GM23338 (cell line): Measurements from ENCODE around the gene NKAIN2. TPM values are rescaled to one million over a fixed set of nuclear protein-coding genes. Genes with fewer than 3 reads are reported as not detected.
A peak's percentile ranks its signal among the peaks of the same experiment; 100 is the strongest.

Experiments used
- ATAC-seq: fragments of 200-7000 bp; cut with Tn5 transposase; 3 replicates; pipeline ENCODE4 v1.9.1; 2020
- DNase-seq: peaks from one replicate; pipeline ENCODE4 v3.0.0-alpha.2; 2015; ENCODE audit warnings: low spot score
- H2AFZ ChIP-seq: fragments of 200-600 bp; sonication (generic); 2 replicates; pipeline ENCODE4 v1.8.0; 2016; ENCODE audit warnings: antibody characterized with exemption, mild to moderate bottlenecking, moderate library complexity
- H3F3A ChIP-seq: fragments of 200-600 bp; sonication (generic); replicated peaks from 2 replicates; pipeline ENCODE4 v1.8.0; 2017; ENCODE audit warnings: antibody characterized with exemption, mixed run types, low read depth
- H3K27ac ChIP-seq: fragments of 200-600 bp; sonication (generic); 2 replicates; pipeline ENCODE4 v1.6.1; 2016; ENCODE audit warnings: low read depth
- H3K27me3 ChIP-seq: fragments of 200-600 bp; sonication (generic); 2 replicates; pipeline ENCODE4 v1.8.0; 2016; ENCODE audit warnings: mild to moderate bottlenecking, mixed run types, moderate library complexity; ENCODE audit not compliant: insufficient read depth
- H3K36me3 ChIP-seq: fragments of 200-600 bp; sonication (generic); 2 replicates; pipeline ENCODE4 v1.8.0; 2016; ENCODE audit warnings: mild to moderate bottlenecking; ENCODE audit not compliant: insufficient read depth
- H3K4me1 ChIP-seq: fragments of 200-600 bp; sonication (generic); 2 replicates; pipeline ENCODE4 v1.8.0; 2016; ENCODE audit warnings: mild to moderate bottlenecking, moderate library complexity; ENCODE audit not compliant: insufficient read depth
- H3K4me2 ChIP-seq: fragments of 200-600 bp; sonication (generic); 2 replicates; pipeline ENCODE4 v1.7.1; 2017; ENCODE audit warnings: mixed run types
- H3K4me3 ChIP-seq: fragments of 200-600 bp; sonication (generic); 2 replicates; pipeline ENCODE4 v1.6.1; 2016; ENCODE audit warnings: mixed run types
- H3K79me2 ChIP-seq: fragments of 200-600 bp; sonication (generic); replicated peaks from 2 replicates; pipeline ENCODE4 v1.8.0; 2017; ENCODE audit warnings: mild to moderate bottlenecking; ENCODE audit not compliant: insufficient read depth
- H3K9me2 ChIP-seq: fragments of 200-600 bp; sonication (generic); 2 replicates; pipeline ENCODE4 v1.8.0; 2017; ENCODE audit not compliant: insufficient read depth
- H4K20me1 ChIP-seq: fragments of 200-600 bp; sonication (generic); replicated peaks from 2 replicates; pipeline ENCODE4 v1.8.0; 2017; ENCODE audit warnings: mild to moderate bottlenecking; ENCODE audit not compliant: insufficient read depth
- H3K27ac Mint-ChIP-seq: 2 replicates; pipeline ENCODE4 v1.8.0; 2020; ENCODE audit warnings: inconsistent platforms, mild to moderate bottlenecking, moderate library complexity, mixed read lengths
- H3K27me3 Mint-ChIP-seq: 3 replicates; pipeline ENCODE4 v1.8.0; 2022; ENCODE audit warnings: low read depth, mild to moderate bottlenecking, moderate library complexity, mixed read lengths, inconsistent platforms; ENCODE audit not compliant: insufficient read depth, poor library complexity
- H3K36me3 Mint-ChIP-seq: 3 replicates; pipeline ENCODE4 v1.8.0; 2021; ENCODE audit warnings: low read depth, mild to moderate bottlenecking, inconsistent platforms, moderate library complexity, mixed read lengths
- H3K4me1 Mint-ChIP-seq: 3 replicates; pipeline ENCODE4 v1.8.0; 2020; ENCODE audit warnings: mild to moderate bottlenecking, inconsistent platforms, mixed read lengths
- H3K4me3 Mint-ChIP-seq: 3 replicates; pipeline ENCODE4 v1.8.0; 2021; ENCODE audit warnings: moderate library complexity, mild to moderate bottlenecking, inconsistent platforms, mixed read lengths
- H3K9me3 Mint-ChIP-seq: 3 replicates; pipeline ENCODE4 v1.8.0; 2020; ENCODE audit warnings: moderate library complexity, mild to moderate bottlenecking, inconsistent platforms, mixed read lengths
- CREB1 ChIP-seq: fragments of 250-450 bp; sonication (Bioruptor Pico); IDR thresholded peaks from 2 replicates; pipeline ENCODE4 v1.5.0; 2020; ENCODE audit warnings: low read depth, mild to moderate bottlenecking, moderate library complexity
- CTCF ChIP-seq, 2 experiments: fragments of 200-600 bp in 1 of 2; sonication (generic) in 1 of 2; conservative IDR thresholded peaks; 2 replicates each; pipeline versions ENCODE4 v1.5.1 to v1.6.1; 2016 to 2017; ENCODE audit warnings: antibody characterized with exemption in 2 of 2, low read depth in 2 of 2, mild to moderate bottlenecking in 2 of 2, moderate library complexity in 1 of 2
- ETS1 ChIP-seq: IDR thresholded peaks from 2 replicates; pipeline ENCODE4 v1.6.1; 2016; ENCODE audit warnings: antibody characterized with exemption
- EZH2 ChIP-seq: fragments of 200-600 bp; sonication (generic); IDR thresholded peaks from one replicate; pipeline ENCODE4 v1.8.0; 2017; ENCODE audit warnings: antibody characterized with exemption, mild to moderate bottlenecking, low read depth; ENCODE audit not compliant: unreplicated experiment
- EZH2phosphoT487 ChIP-seq: fragments of 200-600 bp; sonication (generic); IDR thresholded peaks from one replicate; pipeline ENCODE4 v1.8.1; 2018; ENCODE audit warnings: antibody characterized with exemption; ENCODE audit not compliant: unreplicated experiment
- JUNB ChIP-seq: IDR thresholded peaks from one replicate; pipeline ENCODE4 v1.6.1; 2016; ENCODE audit warnings: antibody characterized with exemption; ENCODE audit not compliant: unreplicated experiment
- REST ChIP-seq: IDR thresholded peaks from one replicate; pipeline ENCODE4 v1.6.1; 2018; ENCODE audit warnings: antibody characterized with exemption; ENCODE audit not compliant: unreplicated experiment
- ZNF114 ChIP-seq: fragments of 250-450 bp; sonication (Bioruptor Pico); IDR thresholded peaks from 2 replicates; pipeline ENCODE4 v1.5.0; 2020; ENCODE audit warnings: mild to moderate bottlenecking, moderate library complexity
- ZNF331 ChIP-seq: fragments of 250-450 bp; sonication (Bioruptor Pico); IDR thresholded peaks from 2 replicates; pipeline ENCODE4 v1.5.0; 2020; ENCODE audit warnings: low read depth, mild to moderate bottlenecking, moderate library complexity
- polyA plus RNA-seq: library from polyadenylated mRNA; unstranded; fragments of >200 nt; fragmentation: Nextera tagmentation; extraction: Ambion mirVana; gene quantifications from 2 replicates; pipeline ENCODE4 v1.2.1, GENCODE V29; 2016
- total RNA-seq: library from RNA; depleted of rRNA; stranded (reverse); fragments of >200 nt; shearing (Covaris generic); gene quantifications from 2 replicates; pipeline ENCODE4 v1.2.3, GENCODE V29; 2014

The NKAIN2 gene
- total and polyA plus RNA-seq, 2 experiments from 2014 or later: 0.39 to 1.1 TPM

GRCh38 chr6:124223611-124224345 lies 420.1 kb downstream of the NKAIN2 start:
- peaks cover 6% of the 10 kb centered on the region for H3K9me3 Mint-ChIP-seq
- Histone ChIP-seq H3K4me3 (no peak overlapping the region), H2AFZ (no peak overlapping the region), H3K27me3 (no peaks in the 10 kb centered on the region), H3K9me2 (no peaks in the 10 kb centered on the region), H3F3A (no peaks in the 10 kb centered on the region), H3K4me2 (no peak overlapping the region), H3K79me2 (no peaks in the 10 kb centered on the region), H3K27ac (no peak overlapping the region), H3K4me1 (peaks cover 9% of the 10 kb centered on the region), H4K20me1 (no peaks in the 10 kb centered on the region), H3K36me3 (no peaks in the 10 kb centered on the region)
- no peaks in the 10 kb centered on the region for H3K27me3 Mint-ChIP-seq
- TF ChIP-seq JUNB: no peak
- TF ChIP-seq ETS1: no peak
- peak overlapping the region; percentile 18 for H3K27ac Mint-ChIP-seq
- DNase-seq (peak; percentile 13), ATAC-seq (no peak)
- no peak overlapping the region for H3K4me3 Mint-ChIP-seq
- H3K36me3 Mint-ChIP-seq: peaks cover under 1% of the 10 kb centered on the region; the same call in 2 of the 3 replicates
- peaks cover 8% of the 10 kb centered on the region for H3K4me1 Mint-ChIP-seq

- no peak overlapping the region for H3K4me2 ChIP-seq
- H3K27me3 Mint-ChIP-seq: peaks cover 3% of the 10 kb centered on the region
- TF ChIP-seq EZH2 (no peak), ZNF114 (CRISPR knock-in tag) (no peak), CREB1 (no peak), REST (no peak), ZNF331 (CRISPR knock-in tag) (no peak), EZH2phosphoT487 (no peak), CTCF (conservative IDR thresholded peaks at IDR 0.05; ENCODE audit: low read depth in 2 of 2) (no peak)
Observed at GRCh38 chr6:124226396-124226795, 422.7 kb downstream of the NKAIN2 start.

More at GRCh38 chr6:124226396-124226795, 422.7 kb downstream of the NKAIN2 start:
- H3K36me3 Mint-ChIP-seq: peaks cover 4% of the 10 kb centered on the region; the same call in 2 of the 3 replicates
- Histone ChIP-seq H3K36me3 (no peaks in the 10 kb centered on the region), H3K27ac (no peak overlapping the region), H4K20me1 (no peaks in the 10 kb centered on the region), H3K27me3 (no peaks in the 10 kb centered on the region), H3K4me3 (no peak overlapping the region), H3K4me1 (peaks cover 9% of the 10 kb centered on the region), H3K9me2 (no peaks in the 10 kb centered on the region), H3K79me2 (no peaks in the 10 kb centered on the region), H3F3A (no peaks in the 10 kb centered on the region), H2AFZ (no peak overlapping the region)
- H3K4me3 Mint-ChIP-seq: no peak overlapping the region
- H3K27ac Mint-ChIP-seq: no peak overlapping the region; the same call in none of the 2 replicates
- DNase-seq (no peak), ATAC-seq (no peak)
- H3K4me1 Mint-ChIP-seq: peaks cover 8% of the 10 kb centered on the region
- peaks cover 20% of the 10 kb centered on the region for H3K9me3 Mint-ChIP-seq
